HEK293 (cell line): ENCODE data around the gene ASCC2.

Experiments
- ATF2 ChIP-seq: fragments of 450-650 bp; formaldehyde crosslinking; IDR thresholded peaks from 2 replicates; pipeline ENCODE4 v1.5.1; 2016; ENCODE audit warnings: missing biosample characterization, missing genetic modification characterization, low read depth
- GLIS1 ChIP-seq: fragments of 450-650 bp; formaldehyde crosslinking; IDR thresholded peaks from 2 replicates; pipeline ENCODE4 v1.5.1; 2016; ENCODE audit warnings: missing biosample characterization, missing genetic modification characterization
- HOXD13 ChIP-seq: sonication (generic); formaldehyde crosslinking; IDR thresholded peaks from 2 replicates; pipeline ENCODE4 v1.8.0; 2022; ENCODE audit warnings: missing genetic modification reagents, borderline replicate concordance
- IKZF3 ChIP-seq: fragments of 450-650 bp; IDR thresholded peaks from 2 replicates; pipeline ENCODE4 v1.5.0; 2018; ENCODE audit warnings: missing biosample characterization, mild to moderate bottlenecking, missing genetic modification characterization, moderate library complexity
- INSM2 ChIP-seq: fragments of 450-650 bp; formaldehyde crosslinking; IDR thresholded peaks from 2 replicates; pipeline ENCODE4 v1.5.1; 2016; ENCODE audit warnings: missing biosample characterization, missing genetic modification characterization
- MYNN ChIP-seq: fragments of 450-650 bp; formaldehyde crosslinking; IDR thresholded peaks from 2 replicates; pipeline ENCODE4 v1.5.1; 2016; ENCODE audit warnings: missing biosample characterization, missing genetic modification characterization, borderline replicate concordance
- PRDM10 ChIP-seq: fragments of 450-650 bp; formaldehyde crosslinking; IDR thresholded peaks from 2 replicates; pipeline ENCODE4 v1.5.1; 2016; ENCODE audit warnings: missing biosample characterization, missing genetic modification characterization
- SP3 ChIP-seq: fragments of 450-650 bp; formaldehyde crosslinking; IDR thresholded peaks from 2 replicates; pipeline ENCODE4 v1.5.1; 2016; ENCODE audit warnings: missing biosample characterization, missing genetic modification characterization
- ZBTB20 ChIP-seq: fragments of 450-650 bp; formaldehyde crosslinking; IDR thresholded peaks from 2 replicates; pipeline ENCODE4 v1.5.1; 2016; ENCODE audit warnings: missing biosample characterization, missing genetic modification characterization
- ZBTB26 ChIP-seq: fragments of 450-650 bp; formaldehyde crosslinking; optimal IDR thresholded peaks from 2 replicates; pipeline ENCODE3; 2016; ENCODE audit warnings: missing biosample characterization, mild to moderate bottlenecking, missing genetic modification characterization
- ZNF140 ChIP-seq: fragments of 450-650 bp; formaldehyde crosslinking; IDR thresholded peaks from 2 replicates; pipeline ENCODE4 v1.5.1; 2016; ENCODE audit warnings: missing biosample characterization, missing genetic modification characterization
- ZNF19 ChIP-seq: fragments of 450-650 bp; formaldehyde crosslinking; IDR thresholded peaks from 2 replicates; pipeline ENCODE4; 2016; ENCODE audit warnings: missing biosample characterization, missing genetic modification characterization, low read depth
- ZNF335 ChIP-seq: fragments of 450-650 bp; formaldehyde crosslinking; conservative IDR thresholded peaks from 2 replicates; pipeline ENCODE4 v1.5.1; 2016; ENCODE audit warnings: missing biosample characterization, missing genetic modification characterization
- ZNF366 ChIP-seq: fragments of 450-650 bp; formaldehyde crosslinking; conservative IDR thresholded peaks from 2 replicates; pipeline ENCODE4 v1.5.1; 2016; ENCODE audit warnings: missing biosample characterization, missing genetic modification characterization
- ZNF391 ChIP-seq: fragments of 450-650 bp; formaldehyde crosslinking; IDR thresholded peaks from 2 replicates; pipeline ENCODE4 v1.5.1; 2016; ENCODE audit warnings: low read depth, missing biosample characterization, missing genetic modification characterization, borderline replicate concordance
- ZNF394 ChIP-seq: fragments of 450-650 bp; formaldehyde crosslinking; IDR thresholded peaks from 2 replicates; pipeline ENCODE4 v1.5.1; 2016; ENCODE audit warnings: missing biosample characterization, missing genetic modification characterization, mild to moderate bottlenecking, moderate library complexity, borderline replicate concordance
- ZNF488 ChIP-seq: fragments of 450-650 bp; formaldehyde crosslinking; IDR thresholded peaks from 2 replicates; pipeline ENCODE4 v1.5.1; 2016; ENCODE audit warnings: missing biosample characterization, missing genetic modification characterization
- ZNF513 ChIP-seq: fragments of 450-650 bp; IDR thresholded peaks from 2 replicates; pipeline ENCODE4 v1.5.1; 2018; ENCODE audit warnings: missing biosample characterization, missing genetic modification characterization
- ZNF529 ChIP-seq: fragments of 450-650 bp; formaldehyde crosslinking; IDR thresholded peaks from 2 replicates; pipeline ENCODE4 v1.5.1; 2017; ENCODE audit warnings: missing genetic modification characterization, missing biosample characterization; ENCODE audit not compliant: insufficient replicate concordance
- ZNF580 ChIP-seq: fragments of 450-650 bp; formaldehyde crosslinking; IDR thresholded peaks from 2 replicates; pipeline ENCODE4 v1.5.1; 2016; ENCODE audit warnings: missing biosample characterization, missing genetic modification characterization
- ZNF596 ChIP-seq: fragments of 450-650 bp; IDR thresholded peaks from 2 replicates; pipeline ENCODE4 v1.5.0; 2018; ENCODE audit warnings: missing biosample characterization, mild to moderate bottlenecking, missing genetic modification characterization, moderate library complexity
- ZNF645 ChIP-seq: fragments of 450-650 bp; formaldehyde crosslinking; IDR thresholded peaks from 2 replicates; pipeline ENCODE4; 2016; ENCODE audit warnings: missing biosample characterization, missing genetic modification characterization
- ZNF692 ChIP-seq: fragments of 450-650 bp; formaldehyde crosslinking; IDR thresholded peaks from 2 replicates; pipeline ENCODE4 v1.5.1; 2016; ENCODE audit warnings: missing biosample characterization, missing genetic modification characterization
- ZNF777 ChIP-seq: fragments of 450-650 bp; formaldehyde crosslinking; IDR thresholded peaks from 2 replicates; pipeline ENCODE4 v1.5.1; 2017; ENCODE audit warnings: missing biosample characterization, missing genetic modification characterization, borderline replicate concordance
- ZNF792 ChIP-seq: fragments of 450-650 bp; formaldehyde crosslinking; IDR thresholded peaks from 2 replicates; pipeline ENCODE4 v1.5.1; 2016; ENCODE audit warnings: missing biosample characterization, missing genetic modification characterization
- ZSCAN23 ChIP-seq: fragments of 450-650 bp; formaldehyde crosslinking; IDR thresholded peaks from 2 replicates; pipeline ENCODE4 v1.5.1; 2016; ENCODE audit warnings: missing biosample characterization, missing genetic modification characterization

Gene ASCC2

GRCh38 chr22:29766632-29767170 lies 71.4 kb downstream of the ASCC2 start, which contains the start of gene ZMAT5 (continued):
- peak; percentile 99 for TF ChIP-seq PRDM10 (tag by site-specific recombination)
- no peak for TF ChIP-seq ZNF391
- TF ChIP-seq ZNF596: no peak
- no peak for TF ChIP-seq HOXD13
- TF ChIP-seq IKZF3 (tag by site-specific recombination): peak; percentile 97
- peak; percentile 69 for TF ChIP-seq ZNF366 (tag by site-specific recombination)
- no peak for TF ChIP-seq ZSCAN23 (tag by site-specific recombination)
- TF ChIP-seq ZNF777 (tag by site-specific recombination): peak; percentile 79
- TF ChIP-seq INSM2 (tag by site-specific recombination): peak; percentile 20; the same call in 1 of the 2 replicates
- TF ChIP-seq ZNF580 (tag by site-specific recombination): peak; percentile 39; the same call in 1 of the 2 replicates
- TF ChIP-seq ZNF692 (tag by site-specific recombination): no peak
- TF ChIP-seq ZNF394 (tag by site-specific recombination): peak; percentile 13; the same call in 1 of the 2 replicates
- TF ChIP-seq ZNF19 (tag by site-specific recombination): no peak
- peak; percentile 97 for TF ChIP-seq SP3 (tag by site-specific recombination)
- TF ChIP-seq ZNF335 (tag by site-specific recombination): peak; percentile 68
- TF ChIP-seq ZNF513 (tag by site-specific recombination): no peak
- no peak for TF ChIP-seq ZNF140
- no peak for TF ChIP-seq ZNF645 (tag by site-specific recombination)
- TF ChIP-seq ZBTB20 (tag by site-specific recombination): peak; percentile 72
- no peak for TF ChIP-seq ATF2 (tag by site-specific recombination)
- no peak for TF ChIP-seq MYNN (tag by site-specific recombination)
- no peak for TF ChIP-seq ZNF488
- no peak for TF ChIP-seq ZNF529 (tag by site-specific recombination)
- TF ChIP-seq ZBTB26 (tag by site-specific recombination): peak; percentile 31
- no peak; the same call in 1 of the 2 replicates for TF ChIP-seq GLIS1 (tag by site-specific recombination)
- no peak for TF ChIP-seq ZNF792 (tag by site-specific recombination)
